ENCODE data around the gene MED27.
"Not testable (repeated sequence)": the region's sequence is repeated elsewhere in the genome, so short reads cannot be mapped to it uniquely, and the experiment has no call there.

The MED27 gene

GRCh38 chr9:132011309-132011708 is 68.4 kb downstream of the MED27 start:
- no peak overlapping the region for H3K27ac Mint-ChIP-seq
- DNase-seq (ENCODE audit: low spot score) = no peak
- peaks cover 14% of the 10 kb centered on the region for H3K4me1 Mint-ChIP-seq (ENCODE audit: low read depth)
- peaks cover 14% of the 10 kb centered on the region for H3K36me3 Mint-ChIP-seq (ENCODE audit: low read depth)
- no peaks in the 10 kb centered on the region for H3K9me3 Mint-ChIP-seq
- no peaks in the 10 kb centered on the region for H3K27me3 Mint-ChIP-seq (ENCODE audit: low read depth)
- H3K4me3 Mint-ChIP-seq = no peak overlapping the region

GRCh38 chr9:132010201-132010600 is 69.5 kb downstream of the MED27 start:
- not testable (repeated sequence) for H3K4me3 Mint-ChIP-seq, H3K9me3 Mint-ChIP-seq

GRCh38 chr9:132008855-132009812 is 70.5 kb downstream of the MED27 start:
- DNase-seq (ENCODE audit: low spot score) = no peak
- H3K27me3 Mint-ChIP-seq (ENCODE audit: low read depth) = no peaks in the 10 kb centered on the region
- no peak overlapping the region for H3K27ac Mint-ChIP-seq
- H3K36me3 Mint-ChIP-seq (ENCODE audit: low read depth) = peaks cover 14% of the 10 kb centered on the region
- H3K4me1 Mint-ChIP-seq (ENCODE audit: low read depth) = peaks cover 21% of the 10 kb centered on the region
- H3K4me3 Mint-ChIP-seq = no peak overlapping the region
- H3K9me3 Mint-ChIP-seq = no peaks in the 10 kb centered on the region

More at GRCh38 chr9:132010201-132010600, 69.5 kb downstream of the MED27 start:
- H3K27ac Mint-ChIP-seq; H3K27me3 Mint-ChIP-seq (ENCODE audit: low read depth); DNase-seq (ENCODE audit: low spot score): not testable (repeated sequence)
- Mint-ChIP-seq H3K36me3 (ENCODE audit: low read depth) (peaks cover 14% of the 10 kb centered on the region), H3K4me1 (ENCODE audit: low read depth) (peaks cover 15% of the 10 kb centered on the region)

- H3K27me3 Mint-ChIP-seq (ENCODE audit: low read depth) = no peaks in the 10 kb centered on the region
- no peaks in the 10 kb centered on the region for H3K9me3 Mint-ChIP-seq
- peaks cover 14% of the 10 kb centered on the region for H3K36me3 Mint-ChIP-seq (ENCODE audit: low read depth)
- H3K4me1 Mint-ChIP-seq (ENCODE audit: low read depth) = peaks cover 23% of the 10 kb centered on the region
- DNase-seq (ENCODE audit: low spot score) = no peak
- no peak overlapping the region for H3K27ac Mint-ChIP-seq
- H3K4me3 Mint-ChIP-seq = no peak overlapping the region
Observed at GRCh38 chr9:132008184-132008803, 71.4 kb downstream of the MED27 start.

GRCh38 chr9:132007371-132008025 is 72.2 kb downstream of the MED27 start:
- Mint-ChIP-seq H3K4me1 (ENCODE audit: low read depth) (peaks cover 26% of the 10 kb centered on the region), H3K27me3 (ENCODE audit: low read depth) (no peaks in the 10 kb centered on the region), H3K36me3 (ENCODE audit: low read depth) (peaks cover 6% of the 10 kb centered on the region), H3K27ac (peak overlapping the region; percentile 4), H3K4me3 (peak overlapping the region; percentile 21), H3K9me3 (no peaks in the 10 kb centered on the region)
- no peak for DNase-seq (ENCODE audit: low spot score)

GRCh38 chr9:132006677-132007370 is 72.8 kb downstream of the MED27 start:
- DNase-seq (ENCODE audit: low spot score) = peak; percentile 64
- peaks cover 2% of the 10 kb centered on the region for H3K36me3 Mint-ChIP-seq (ENCODE audit: low read depth)
- H3K4me1 Mint-ChIP-seq (ENCODE audit: low read depth) = peaks cover 28% of the 10 kb centered on the region
- H3K9me3 Mint-ChIP-seq = no peaks in the 10 kb centered on the region
- H3K27me3 Mint-ChIP-seq (ENCODE audit: low read depth) = no peaks in the 10 kb centered on the region
- peak overlapping the region; percentile 59 for H3K27ac Mint-ChIP-seq
- peak overlapping the region; percentile 21 for H3K4me3 Mint-ChIP-seq

- no peak for DNase-seq (ENCODE audit: low spot score)
- H3K27ac Mint-ChIP-seq = no peak overlapping the region
- H3K9me3 Mint-ChIP-seq = no peaks in the 10 kb centered on the region
- no peak overlapping the region for H3K4me3 Mint-ChIP-seq
- peaks cover 28% of the 10 kb centered on the region for H3K4me1 Mint-ChIP-seq (ENCODE audit: low read depth)
- peaks cover 2% of the 10 kb centered on the region for H3K36me3 Mint-ChIP-seq (ENCODE audit: low read depth)
- no peaks in the 10 kb centered on the region for H3K27me3 Mint-ChIP-seq (ENCODE audit: low read depth)
Observed at GRCh38 chr9:132005899-132006298, 73.8 kb downstream of the MED27 start.

- peaks cover 35% of the 10 kb centered on the region for H3K4me1 Mint-ChIP-seq (ENCODE audit: low read depth)
- peaks cover 5% of the 10 kb centered on the region for H3K36me3 Mint-ChIP-seq (ENCODE audit: low read depth)
- no peak overlapping the region for H3K27ac Mint-ChIP-seq
- no peak overlapping the region for H3K4me3 Mint-ChIP-seq
- H3K27me3 Mint-ChIP-seq (ENCODE audit: low read depth) = no peaks in the 10 kb centered on the region
- H3K9me3 Mint-ChIP-seq = no peaks in the 10 kb centered on the region
- no peak for DNase-seq (ENCODE audit: low spot score)
Observed at GRCh38 chr9:132004323-132004722, 75.3 kb downstream of the MED27 start.

- Mint-ChIP-seq H3K4me3 (no peak overlapping the region), H3K27ac (no peak overlapping the region), H3K36me3 (ENCODE audit: low read depth) (peaks cover 5% of the 10 kb centered on the region), H3K27me3 (ENCODE audit: low read depth) (no peaks in the 10 kb centered on the region), H3K9me3 (no peaks in the 10 kb centered on the region), H3K4me1 (ENCODE audit: low read depth) (peaks cover 35% of the 10 kb centered on the region)
- DNase-seq (ENCODE audit: low spot score) = no peak
Observed at GRCh38 chr9:132003896-132004295, 75.8 kb downstream of the MED27 start.

- Mint-ChIP-seq H3K9me3 (no peaks in the 10 kb centered on the region), H3K27me3 (ENCODE audit: low read depth) (no peaks in the 10 kb centered on the region), H3K36me3 (ENCODE audit: low read depth) (peaks cover 5% of the 10 kb centered on the region), H3K27ac (no peak overlapping the region), H3K4me3 (no peak overlapping the region), H3K4me1 (ENCODE audit: low read depth) (peaks cover 35% of the 10 kb centered on the region)
- DNase-seq (ENCODE audit: low spot score) = no peak
Observed at GRCh38 chr9:132003319-132003704, 76.4 kb downstream of the MED27 start.

- H3K27me3 Mint-ChIP-seq (ENCODE audit: low read depth) = no peaks in the 10 kb centered on the region
- peaks cover 35% of the 10 kb centered on the region for H3K4me1 Mint-ChIP-seq (ENCODE audit: low read depth)
- H3K9me3 Mint-ChIP-seq = no peaks in the 10 kb centered on the region
- H3K36me3 Mint-ChIP-seq (ENCODE audit: low read depth) = peaks cover 7% of the 10 kb centered on the region
- no peak for DNase-seq (ENCODE audit: low spot score)
- no peak overlapping the region for H3K4me3 Mint-ChIP-seq
- H3K27ac Mint-ChIP-seq = no peak overlapping the region
Observed at GRCh38 chr9:132002643-132003318, 76.9 kb downstream of the MED27 start.

- DNase-seq (ENCODE audit: low spot score) = no peak
- no peak overlapping the region for H3K4me3 Mint-ChIP-seq
- no peaks in the 10 kb centered on the region for H3K9me3 Mint-ChIP-seq
- peaks cover 23% of the 10 kb centered on the region for H3K4me1 Mint-ChIP-seq (ENCODE audit: low read depth)
- H3K27ac Mint-ChIP-seq = no peak overlapping the region
- H3K36me3 Mint-ChIP-seq (ENCODE audit: low read depth) = peaks cover 5% of the 10 kb centered on the region
- H3K27me3 Mint-ChIP-seq (ENCODE audit: low read depth) = no peaks in the 10 kb centered on the region
Observed at GRCh38 chr9:132001567-132001966, 78.1 kb downstream of the MED27 start.

- DNase-seq (ENCODE audit: low spot score) = no peak
- Mint-ChIP-seq H3K4me1 (ENCODE audit: low read depth) (peaks cover 19% of the 10 kb centered on the region), H3K27me3 (ENCODE audit: low read depth) (no peaks in the 10 kb centered on the region), H3K4me3 (no peak overlapping the region), H3K36me3 (ENCODE audit: low read depth) (peaks cover 5% of the 10 kb centered on the region), H3K27ac (no peak overlapping the region), H3K9me3 (no peaks in the 10 kb centered on the region)
Observed at GRCh38 chr9:132000659-132001058, 79.0 kb downstream of the MED27 start.
